HL-60 (cell line): Measurements from ENCODE around the gene ACVR2B.
A peak's percentile ranks its signal among the peaks of the same experiment; 100 is the strongest.

Source experiments
- DNase-seq, 2 experiments: peaks; one replicate each; pipeline ENCODE4 v3.0.0-alpha.2; 2010 to 2020; ENCODE audit warnings: low read depth in 1 of 2, low spot score in 1 of 2
- H3K27ac ChIP-seq: fragments of 250-450 bp; sonication (Bioruptor Pico); replicated peaks from 2 replicates; pipeline ENCODE4 v1.5.1; 2020; ENCODE audit warnings: mild to moderate bottlenecking, moderate library complexity
- H3K27me3 ChIP-seq: fragments of 250-450 bp; sonication (Bioruptor Pico); 2 replicates; pipeline ENCODE4 v1.5.1; 2021; ENCODE audit warnings: mild to moderate bottlenecking, moderate library complexity; ENCODE audit not compliant: insufficient read depth, poor library complexity, severe bottlenecking
- H3K4me3 ChIP-seq: replicated peaks from 2 replicates; pipeline ENCODE4 v1.5.1; 2011; ENCODE audit warnings: mild to moderate bottlenecking, control low read depth, low read length; ENCODE audit not compliant: insufficient read depth
- GABPA ChIP-seq: IDR thresholded peaks from 2 replicates; pipeline ENCODE4 v1.6.1; 2012; ENCODE audit warnings: low read depth
- POLR2AphosphoS5 ChIP-seq: IDR thresholded peaks from 2 replicates; pipeline ENCODE4 v1.6.1; 2012; ENCODE audit warnings: low read depth
- SPI1 ChIP-seq: IDR thresholded peaks from 2 replicates; pipeline ENCODE4 v1.6.1; 2012; ENCODE audit warnings: low read depth, mild to moderate bottlenecking, borderline replicate concordance
- TF ChIP-seq, protein P1 (sequence below): IDR thresholded peaks from one replicate; pipeline ENCODE4 v1.5.1; 2011; ENCODE audit warnings: low read length, control low read depth, inconsistent platforms; ENCODE audit not compliant: insufficient read depth
- TF ChIP-seq, protein P2 (sequence below): IDR thresholded peaks from 2 replicates; pipeline ENCODE4 v1.6.1; 2012; ENCODE audit warnings: low read depth; ENCODE audit not compliant: insufficient replicate concordance

ACVR2B gene

GRCh38 chr3:38454178-38454883, 641 bp downstream of the ACVR2B start:
- Histone ChIP-seq H3K4me3 (peak overlapping the region; percentile 61), H3K27me3 (peaks cover 5% of the 10 kb centered on the region), H3K27ac (0 out of 2 replicates have a peak overlapping the region, but pooled peaks have one; percentile 14)
- TF ChIP-seq, protein P1, sequence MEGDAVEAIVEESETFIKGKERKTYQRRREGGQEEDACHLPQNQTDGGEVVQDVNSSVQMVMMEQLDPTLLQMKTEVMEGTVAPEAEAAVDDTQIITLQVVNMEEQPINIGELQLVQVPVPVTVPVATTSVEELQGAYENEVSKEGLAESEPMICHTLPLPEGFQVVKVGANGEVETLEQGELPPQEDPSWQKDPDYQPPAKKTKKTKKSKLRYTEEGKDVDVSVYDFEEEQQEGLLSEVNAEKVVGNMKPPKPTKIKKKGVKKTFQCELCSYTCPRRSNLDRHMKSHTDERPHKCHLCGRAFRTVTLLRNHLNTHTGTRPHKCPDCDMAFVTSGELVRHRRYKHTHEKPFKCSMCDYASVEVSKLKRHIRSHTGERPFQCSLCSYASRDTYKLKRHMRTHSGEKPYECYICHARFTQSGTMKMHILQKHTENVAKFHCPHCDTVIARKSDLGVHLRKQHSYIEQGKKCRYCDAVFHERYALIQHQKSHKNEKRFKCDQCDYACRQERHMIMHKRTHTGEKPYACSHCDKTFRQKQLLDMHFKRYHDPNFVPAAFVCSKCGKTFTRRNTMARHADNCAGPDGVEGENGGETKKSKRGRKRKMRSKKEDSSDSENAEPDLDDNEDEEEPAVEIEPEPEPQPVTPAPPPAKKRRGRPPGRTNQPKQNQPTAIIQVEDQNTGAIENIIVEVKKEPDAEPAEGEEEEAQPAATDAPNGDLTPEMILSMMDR = no peak
- peak; percentile 30; the same call in 1 of the 2 replicates for TF ChIP-seq POLR2AphosphoS5
- DNase-seq = peak in 1 of 2 experiments; percentile 8

DNA sequence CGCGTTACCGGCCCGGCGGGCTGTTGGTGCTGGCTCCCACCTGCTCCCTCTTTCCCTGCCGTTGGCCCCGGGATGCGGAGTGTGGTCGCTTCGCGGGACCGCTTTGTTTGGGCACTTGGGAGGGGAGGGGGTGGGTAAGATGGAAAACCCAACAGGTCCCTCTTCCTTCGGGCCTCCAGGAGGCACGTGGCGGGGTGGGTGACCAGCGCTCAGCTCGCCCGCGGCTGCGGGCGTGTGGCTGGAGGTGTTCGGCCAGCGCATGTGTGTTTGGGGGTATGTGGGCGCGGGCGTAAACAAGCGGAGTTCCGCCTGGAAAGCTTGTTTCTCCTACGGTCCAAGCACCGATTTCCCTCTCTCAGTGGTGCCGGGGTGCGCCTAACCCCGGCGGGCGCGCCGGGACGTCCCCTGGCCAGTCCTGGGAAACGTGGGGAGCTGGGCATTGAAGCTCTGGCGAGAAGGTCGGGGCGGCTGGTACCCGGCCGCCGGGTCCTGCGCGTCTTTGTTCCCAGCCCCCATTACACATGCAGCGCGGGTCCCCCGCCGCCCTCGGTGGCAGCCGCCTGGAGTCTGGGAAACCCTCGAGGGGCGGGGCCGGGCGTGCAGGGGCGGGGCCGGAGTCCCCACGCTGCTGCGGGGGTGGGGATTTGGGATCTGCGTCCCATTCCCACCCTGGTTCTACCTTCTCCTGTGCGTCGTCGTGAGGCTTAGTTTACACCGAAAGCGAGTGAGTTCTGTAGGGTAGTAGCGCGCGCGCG, 1.4 kb downstream of the ACVR2B start:
- H3K27me3 ChIP-seq = peaks cover 5% of the 10 kb centered on the region
- H3K27ac ChIP-seq = no peak overlapping the region
- peak in 1 of 2 experiments; percentile 36 for DNase-seq
- TF ChIP-seq, protein P1 = no peak
- TF ChIP-seq GABPA (no peak), SPI1 (no peak), POLR2AphosphoS5 (0 out of 2 replicates have a peak, but pooled peaks have one; percentile 15)
- TF ChIP-seq, protein P2, sequence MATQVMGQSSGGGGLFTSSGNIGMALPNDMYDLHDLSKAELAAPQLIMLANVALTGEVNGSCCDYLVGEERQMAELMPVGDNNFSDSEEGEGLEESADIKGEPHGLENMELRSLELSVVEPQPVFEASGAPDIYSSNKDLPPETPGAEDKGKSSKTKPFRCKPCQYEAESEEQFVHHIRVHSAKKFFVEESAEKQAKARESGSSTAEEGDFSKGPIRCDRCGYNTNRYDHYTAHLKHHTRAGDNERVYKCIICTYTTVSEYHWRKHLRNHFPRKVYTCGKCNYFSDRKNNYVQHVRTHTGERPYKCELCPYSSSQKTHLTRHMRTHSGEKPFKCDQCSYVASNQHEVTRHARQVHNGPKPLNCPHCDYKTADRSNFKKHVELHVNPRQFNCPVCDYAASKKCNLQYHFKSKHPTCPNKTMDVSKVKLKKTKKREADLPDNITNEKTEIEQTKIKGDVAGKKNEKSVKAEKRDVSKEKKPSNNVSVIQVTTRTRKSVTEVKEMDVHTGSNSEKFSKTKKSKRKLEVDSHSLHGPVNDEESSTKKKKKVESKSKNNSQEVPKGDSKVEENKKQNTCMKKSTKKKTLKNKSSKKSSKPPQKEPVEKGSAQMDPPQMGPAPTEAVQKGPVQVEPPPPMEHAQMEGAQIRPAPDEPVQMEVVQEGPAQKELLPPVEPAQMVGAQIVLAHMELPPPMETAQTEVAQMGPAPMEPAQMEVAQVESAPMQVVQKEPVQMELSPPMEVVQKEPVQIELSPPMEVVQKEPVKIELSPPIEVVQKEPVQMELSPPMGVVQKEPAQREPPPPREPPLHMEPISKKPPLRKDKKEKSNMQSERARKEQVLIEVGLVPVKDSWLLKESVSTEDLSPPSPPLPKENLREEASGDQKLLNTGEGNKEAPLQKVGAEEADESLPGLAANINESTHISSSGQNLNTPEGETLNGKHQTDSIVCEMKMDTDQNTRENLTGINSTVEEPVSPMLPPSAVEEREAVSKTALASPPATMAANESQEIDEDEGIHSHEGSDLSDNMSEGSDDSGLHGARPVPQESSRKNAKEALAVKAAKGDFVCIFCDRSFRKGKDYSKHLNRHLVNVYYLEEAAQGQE = no peak
- peak overlapping the region; percentile 61 for H3K4me3 ChIP-seq

- TF ChIP-seq, protein P1 = no peak
- TF ChIP-seq GABPA (no peak), POLR2AphosphoS5 (no peak), SPI1 (no peak)
- TF ChIP-seq, protein P2 = no peak
- H3K27ac ChIP-seq = no peak overlapping the region
- peak overlapping the region; percentile 61 for H3K4me3 ChIP-seq
- DNase-seq = no peak
- H3K27me3 ChIP-seq = peaks cover 5% of the 10 kb centered on the region
These were observed 2.1 kb downstream of the ACVR2B start for GRCh38 chr3:38455639-38456430.
